ENCODE data around the gene RIN3.
A peak's percentile ranks its signal among the peaks of the same experiment; 100 is the strongest.

RIN3 gene

GRCh38 chr14:92670643-92671366 is 157.2 kb downstream of the RIN3 start:
- H3K4me3 ChIP-seq (ENCODE audit: low read depth, low read length) = no peak overlapping the region
- no peak for DNase-seq (ENCODE audit: low read depth)
- no peak for TF ChIP-seq MAX (IDR thresholded peaks at IDR 0.05; ENCODE audit: low read depth, low read length)
- TF ChIP-seq MYC (IDR thresholded peaks at IDR 0.05; ENCODE audit: low read depth, low read length) = no peak
- no peak for TF ChIP-seq POLR2A (IDR thresholded peaks at IDR 0.05; ENCODE audit: extremely low read depth, insufficient read length)
- TF ChIP-seq CTCF (IDR thresholded peaks at IDR 0.05; ENCODE audit: low read depth, low read length) = no peak

GRCh38 chr14:92673601-92674150 is 160.1 kb downstream of the RIN3 start:
- no peak overlapping the region for H3K4me3 ChIP-seq (ENCODE audit: low read depth, low read length)
- TF ChIP-seq MYC (IDR thresholded peaks at IDR 0.05; ENCODE audit: low read depth, low read length) = no peak
- no peak for TF ChIP-seq POLR2A (IDR thresholded peaks at IDR 0.05; ENCODE audit: extremely low read depth, insufficient read length)
- TF ChIP-seq CTCF (IDR thresholded peaks at IDR 0.05; ENCODE audit: low read depth, low read length) = no peak
- no peak for TF ChIP-seq MAX (IDR thresholded peaks at IDR 0.05; ENCODE audit: low read depth, low read length)
- no peak for DNase-seq (ENCODE audit: low read depth)

- no peak for TF ChIP-seq MYC (IDR thresholded peaks at IDR 0.05; ENCODE audit: low read depth, low read length)
- no peak for TF ChIP-seq MAX (IDR thresholded peaks at IDR 0.05; ENCODE audit: low read depth, low read length)
- TF ChIP-seq CTCF (IDR thresholded peaks at IDR 0.05; ENCODE audit: low read depth, low read length) = no peak
- no peak for TF ChIP-seq POLR2A (IDR thresholded peaks at IDR 0.05; ENCODE audit: extremely low read depth, insufficient read length)
- DNase-seq (ENCODE audit: low read depth) = no peak
- H3K4me3 ChIP-seq (ENCODE audit: low read depth, low read length) = no peak overlapping the region
These were observed 161.8 kb downstream of the RIN3 start for GRCh38 chr14:92675421-92675820.

- H3K4me3 ChIP-seq (ENCODE audit: low read depth, low read length) = no peak overlapping the region
- TF ChIP-seq MAX (IDR thresholded peaks at IDR 0.05; ENCODE audit: low read depth, low read length) (no peak), CTCF (IDR thresholded peaks at IDR 0.05; ENCODE audit: low read depth, low read length) (no peak), POLR2A (IDR thresholded peaks at IDR 0.05; ENCODE audit: extremely low read depth, insufficient read length) (no peak), MYC (IDR thresholded peaks at IDR 0.05; ENCODE audit: low read depth, low read length) (no peak)
- peak; percentile 56 for DNase-seq (ENCODE audit: low read depth)
These were observed 162.4 kb downstream of the RIN3 start for GRCh38 chr14:92675976-92676375.

- no peak for DNase-seq (ENCODE audit: low read depth)
- TF ChIP-seq POLR2A (IDR thresholded peaks at IDR 0.05; ENCODE audit: extremely low read depth, insufficient read length) (no peak), CTCF (IDR thresholded peaks at IDR 0.05; ENCODE audit: low read depth, low read length) (no peak), MYC (IDR thresholded peaks at IDR 0.05; ENCODE audit: low read depth, low read length) (no peak), MAX (IDR thresholded peaks at IDR 0.05; ENCODE audit: low read depth, low read length) (no peak)
- H3K4me3 ChIP-seq (ENCODE audit: low read depth, low read length) = no peak overlapping the region
These were observed 163.0 kb downstream of the RIN3 start for GRCh38 chr14:92676403-92677086.

All from NB4 (cell line).